Upper lobe of left lung (tissue), 4 donors: ENCODE measurements around the gene TRPV3.

ENCODE experiments used
- POLR2AphosphoS5 ChIP-seq, 2 donors: sonication (generic); formaldehyde crosslinking; IDR thresholded peaks; one replicate each; pipeline ENCODE4 v1.5.1; 2017; ENCODE audit warnings: antibody characterized with exemption in 2 of 2
- TF ChIP-seq, protein P1 (sequence below), 6 experiments: fragments of 450-650 bp in 4 of 6; fragments of 200-600 bp in 2 of 6; sonication (generic) in 2 of 6; IDR thresholded peaks; one replicate each; pipeline ENCODE4 v1.5.1; 2016 to 2019; ENCODE audit warnings: antibody characterized with exemption in 6 of 6

DNA sequence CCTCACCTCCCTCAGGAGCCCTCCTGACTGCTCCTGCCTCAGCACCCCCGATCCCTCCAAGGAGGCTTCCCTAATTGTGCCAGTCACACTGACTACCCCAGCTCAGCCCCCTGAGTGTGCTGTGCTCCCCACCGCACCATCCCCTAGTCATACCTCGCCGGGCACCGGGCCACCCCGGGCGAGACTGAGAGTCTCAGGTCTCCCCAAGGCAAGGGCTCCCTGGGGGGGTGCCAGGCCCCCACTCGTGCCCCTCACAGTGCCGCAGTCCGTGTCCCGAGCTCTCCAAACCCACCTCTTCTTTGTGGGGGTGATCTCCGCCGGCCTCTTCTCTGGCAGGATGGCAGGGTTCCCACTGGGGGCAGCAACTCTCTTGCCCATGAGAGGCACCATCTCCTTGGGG is 3.2 kb downstream of the TRPV3 start:
- TF ChIP-seq, protein P1, sequence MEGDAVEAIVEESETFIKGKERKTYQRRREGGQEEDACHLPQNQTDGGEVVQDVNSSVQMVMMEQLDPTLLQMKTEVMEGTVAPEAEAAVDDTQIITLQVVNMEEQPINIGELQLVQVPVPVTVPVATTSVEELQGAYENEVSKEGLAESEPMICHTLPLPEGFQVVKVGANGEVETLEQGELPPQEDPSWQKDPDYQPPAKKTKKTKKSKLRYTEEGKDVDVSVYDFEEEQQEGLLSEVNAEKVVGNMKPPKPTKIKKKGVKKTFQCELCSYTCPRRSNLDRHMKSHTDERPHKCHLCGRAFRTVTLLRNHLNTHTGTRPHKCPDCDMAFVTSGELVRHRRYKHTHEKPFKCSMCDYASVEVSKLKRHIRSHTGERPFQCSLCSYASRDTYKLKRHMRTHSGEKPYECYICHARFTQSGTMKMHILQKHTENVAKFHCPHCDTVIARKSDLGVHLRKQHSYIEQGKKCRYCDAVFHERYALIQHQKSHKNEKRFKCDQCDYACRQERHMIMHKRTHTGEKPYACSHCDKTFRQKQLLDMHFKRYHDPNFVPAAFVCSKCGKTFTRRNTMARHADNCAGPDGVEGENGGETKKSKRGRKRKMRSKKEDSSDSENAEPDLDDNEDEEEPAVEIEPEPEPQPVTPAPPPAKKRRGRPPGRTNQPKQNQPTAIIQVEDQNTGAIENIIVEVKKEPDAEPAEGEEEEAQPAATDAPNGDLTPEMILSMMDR (IDR thresholded peaks at IDR 0.05), result no peak
- no peak for TF ChIP-seq POLR2AphosphoS5 (IDR thresholded peaks at IDR 0.05)
